Measurements from ENCODE around the gene PLOD3.

- TF ChIP-seq CTCF (IDR thresholded peaks at IDR 0.05; ENCODE audit: control extremely low read depth in 1 of 3, insufficient read depth in 1 of 3, low read depth in 1 of 3, low read length in 3 of 3): no peak
- no peak for TF ChIP-seq YY1 (IDR thresholded peaks at IDR 0.05; ENCODE audit: low read depth, low read length)
- no peak for TF ChIP-seq POLR2AphosphoS5 (IDR thresholded peaks at IDR 0.05; ENCODE audit: low read depth, low read length)
- no peak for TF ChIP-seq TEAD4 (IDR thresholded peaks at IDR 0.05; ENCODE audit: low read depth, low read length)
- no peak for TF ChIP-seq RBBP5 (IDR thresholded peaks at IDR 0.05; ENCODE audit: borderline replicate concordance, low read depth, low read length)
- no peak for TF ChIP-seq POLR2A (IDR thresholded peaks at IDR 0.05; ENCODE audit: control extremely low read depth in 1 of 2, low read depth in 2 of 2, low read length in 2 of 2)
- no peak for TF ChIP-seq EZH2 (IDR thresholded peaks at IDR 0.05; ENCODE audit: low read depth, low read length, severe bottlenecking)
- TF ChIP-seq ZNF274 (IDR thresholded peaks at IDR 0.05; ENCODE audit: borderline replicate concordance, extremely low read depth, low read length): no peak
- no peak for TF ChIP-seq RFX5 (IDR thresholded peaks at IDR 0.05; ENCODE audit: borderline replicate concordance, low read depth, low read length)
These were observed 48.9 kb downstream of the PLOD3 start for GRCh38 chr7:101168412-101169049.
